HepG2 (cell line): ENCODE results near the gene NREP. TPM values are rescaled to one million over a fixed set of nuclear protein-coding genes. Genes with fewer than 3 reads are reported as not detected.

Source experiments
- CCAR2 ChIP-seq: fragments of 200-400 bp; formaldehyde crosslinking; optimal IDR thresholded peaks from 2 replicates; pipeline ENCODE3; 2018; ENCODE audit warnings: low read depth, mild to moderate bottlenecking, low read length, moderate library complexity
- HNRNPL ChIP-seq: fragments of 200-400 bp; formaldehyde crosslinking; IDR thresholded peaks from 2 replicates; pipeline ENCODE4 v1.6.1; 2017; ENCODE audit warnings: mild to moderate bottlenecking, low read depth, low read length
- KLF16 ChIP-seq, 2 experiments: sonication (generic) in 1 of 2; formaldehyde crosslinking in 1 of 2; IDR thresholded peaks; 2 replicates each; pipeline versions ENCODE4 v1.6.1 to v1.8.0; 2016 to 2023; ENCODE audit warnings: missing genetic modification reagents in 2 of 2, missing compliant biosample characterization in 1 of 2
- PCBP2 ChIP-seq: fragments of 200-400 bp; formaldehyde crosslinking; optimal IDR thresholded peaks from 2 replicates; pipeline ENCODE3; 2018; ENCODE audit warnings: low read length, low read depth; ENCODE audit not compliant: poor library complexity, severe bottlenecking
- RBAK ChIP-seq: sonication (generic); formaldehyde crosslinking; IDR thresholded peaks from 2 replicates; pipeline ENCODE4 v1.5.1; 2020; ENCODE audit warnings: mild to moderate bottlenecking, missing genetic modification reagents
- SETDB1 ChIP-seq: sonication (generic); formaldehyde crosslinking; IDR thresholded peaks from 2 replicates; pipeline ENCODE4 v1.5.1; 2020; ENCODE audit warnings: missing genetic modification reagents, mild to moderate bottlenecking, borderline replicate concordance
- STAT6 ChIP-seq: sonication (generic); formaldehyde crosslinking; IDR thresholded peaks from 2 replicates; pipeline ENCODE4 v1.4.0; 2020; ENCODE audit warnings: missing genetic modification reagents, mild to moderate bottlenecking, borderline replicate concordance
- TARDBP ChIP-seq: sonication (generic); formaldehyde crosslinking; IDR thresholded peaks from 2 replicates; pipeline ENCODE4 v1.8.0; 2022; ENCODE audit warnings: mild to moderate bottlenecking, missing genetic modification reagents
- ZBTB14 ChIP-seq: sonication (generic); formaldehyde crosslinking; IDR thresholded peaks from 2 replicates; pipeline ENCODE4 v1.4.0; 2020; ENCODE audit warnings: missing genetic modification reagents
- ZMAT5 ChIP-seq: sonication (generic); formaldehyde crosslinking; IDR thresholded peaks from 2 replicates; pipeline ENCODE4 v1.5.0; 2020; ENCODE audit warnings: mild to moderate bottlenecking, low read depth, missing genetic modification reagents, borderline replicate concordance
- ZNF746 ChIP-seq: sonication (generic); formaldehyde crosslinking; IDR thresholded peaks from 2 replicates; pipeline ENCODE4 v1.8.0; 2022; ENCODE audit warnings: mild to moderate bottlenecking, missing genetic modification reagents
- polyA plus RNA-seq, 8 experiments: library from polyadenylated mRNA; depleted of rRNA in 3 of 8; stranded (reverse) in 7 of 8; unstranded in 1 of 8; fragments of >200 nt; fragmentation: Illumina TruSeq in 4 of 8; extraction: Trizol in 4 of 8; gene quantifications; 2 replicates each; pipeline versions ENCODE4 v1.2.1 to v1.2.3, GENCODE V29; 2011 to 2016; ENCODE audit warnings: low read depth in 4 of 8, missing spikeins in 1 of 8, mixed read lengths in 1 of 8; ENCODE audit not compliant: insufficient read depth in 1 of 8
- total RNA-seq, 5 experiments: library from RNA; depleted of rRNA; stranded (reverse); fragments of >200 nt; fragmentation: Illumina TruSeq; extraction: Trizol; gene quantifications; 2 replicates each; pipeline ENCODE4 v1.2.3, GENCODE V29; 2016; ENCODE audit warnings: low read depth in 1 of 5

The NREP gene
- total and polyA plus RNA-seq, 2 of the 13 experiments (the other 11 are each of a cell fraction or from before 2014, with no cell fraction given), result 40.5 to 102 TPM

GRCh38 chr5:111806156-111806555 is 49.2 kb upstream of the NREP start (continued):
- no peak for TF ChIP-seq ZNF746 (CRISPR knock-in tag)
- TF ChIP-seq RBAK (CRISPR knock-in tag), result no peak
- no peak for TF ChIP-seq STAT6 (CRISPR knock-in tag)
- no peak for TF ChIP-seq ZBTB14 (CRISPR knock-in tag)
- TF ChIP-seq HNRNPL, result no peak
- TF ChIP-seq ZMAT5 (CRISPR knock-in tag), result no peak
- no peak for TF ChIP-seq SETDB1
- no peak for TF ChIP-seq PCBP2
- no peak for TF ChIP-seq CCAR2
- no peak for TF ChIP-seq TARDBP (CRISPR knock-in tag)
- TF ChIP-seq KLF16 (CRISPR knock-in tag; IDR thresholded peaks at IDR 0.05), result no peak
